Activated CD4-positive, alpha-beta T cell treated with anti-CD3 and anti-CD28 coated beads, Interleukin-2, Interleukin-6, amounts not matched to agents 100 ng/mL and 50 ng/mL, durations not matched to agents 16 hours and 8 hours (primary cell): ENCODE measurements around the gene HAUS7.
"Not testable (repeated sequence)": the region's sequence is repeated elsewhere in the genome, so short reads cannot be mapped to it uniquely, and the experiment has no call there.

Experiments used
- DNase-seq: peaks from one replicate; pipeline ENCODE4 v3.0.0-alpha.2; 2020

Gene HAUS7

GRCh38 chrX:153406903-153407302 is 63.5 kb downstream of the HAUS7 start:
- no peak for DNase-seq

DNA sequence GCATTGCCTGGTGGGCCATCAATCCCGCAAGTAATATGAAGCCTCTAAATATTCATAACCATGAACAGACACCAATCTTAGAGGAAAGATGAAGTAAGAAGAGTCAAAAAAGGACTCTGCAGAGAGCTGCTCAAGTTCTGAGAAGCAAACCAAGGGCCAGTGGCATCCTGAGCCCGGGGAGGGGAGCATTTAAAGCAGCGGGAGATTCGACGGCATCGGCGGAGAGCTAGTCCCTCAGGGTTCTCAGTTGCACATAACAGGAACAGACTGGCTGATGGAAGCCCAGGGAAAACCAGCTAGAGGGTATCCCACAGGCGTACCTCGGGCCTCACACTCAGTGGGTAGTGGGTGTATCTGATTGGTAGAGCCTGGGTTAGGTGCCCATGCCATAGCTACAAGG is 64.4 kb downstream of the HAUS7 start:
- no peak for DNase-seq

DNA sequence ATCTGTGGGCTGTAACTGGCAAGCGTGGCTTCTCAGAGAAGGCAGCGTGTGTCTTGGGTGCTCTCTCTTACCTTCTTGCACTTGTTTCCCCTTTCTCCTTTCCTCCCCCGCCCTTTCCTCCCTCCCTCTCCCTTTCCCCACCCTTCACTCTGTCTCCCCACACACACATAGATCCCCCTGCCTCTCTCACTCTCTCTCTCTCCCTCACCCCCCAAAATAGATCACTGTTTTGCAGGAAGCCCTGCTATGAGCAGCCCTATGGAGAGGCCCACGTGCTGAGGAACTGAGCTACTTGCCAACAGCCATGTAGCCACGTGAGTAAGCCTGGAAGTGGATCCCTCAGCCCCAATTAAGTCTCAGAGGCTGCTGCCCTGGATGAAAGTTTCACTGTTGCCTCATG is 65.0 kb downstream of the HAUS7 start:
- no peak for DNase-seq

DNA sequence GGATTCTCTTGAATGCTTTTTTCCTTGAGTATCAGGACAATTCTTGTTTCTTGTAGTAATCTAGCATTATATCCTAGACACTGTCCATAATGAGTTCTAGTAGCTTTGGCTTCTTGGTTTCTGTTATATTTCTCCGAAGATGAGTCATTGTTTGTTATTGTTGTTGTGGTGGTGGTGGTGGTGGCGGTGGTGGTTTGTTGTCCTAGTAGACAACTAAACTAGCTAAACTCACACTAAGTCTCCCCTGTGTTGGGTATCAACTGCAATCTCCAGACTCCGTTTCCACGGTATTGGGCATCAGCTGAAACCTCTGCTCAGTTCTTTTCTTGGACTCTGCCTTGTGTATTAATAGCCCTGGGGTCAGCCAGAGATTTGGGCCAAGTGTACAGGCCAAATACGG is 66.0 kb downstream of the HAUS7 start:
- DNase-seq: not testable (repeated sequence)

GRCh38 chrX:153401133-153401764 is 69.1 kb downstream of the HAUS7 start, which contains the start of gene PNMA6E:
Gene PNMA6E (minus strand): TSS chrX:153401350. CDS start chrX:153398849, 2,501 bp downstream.
- DNase-seq: no peak

DNA sequence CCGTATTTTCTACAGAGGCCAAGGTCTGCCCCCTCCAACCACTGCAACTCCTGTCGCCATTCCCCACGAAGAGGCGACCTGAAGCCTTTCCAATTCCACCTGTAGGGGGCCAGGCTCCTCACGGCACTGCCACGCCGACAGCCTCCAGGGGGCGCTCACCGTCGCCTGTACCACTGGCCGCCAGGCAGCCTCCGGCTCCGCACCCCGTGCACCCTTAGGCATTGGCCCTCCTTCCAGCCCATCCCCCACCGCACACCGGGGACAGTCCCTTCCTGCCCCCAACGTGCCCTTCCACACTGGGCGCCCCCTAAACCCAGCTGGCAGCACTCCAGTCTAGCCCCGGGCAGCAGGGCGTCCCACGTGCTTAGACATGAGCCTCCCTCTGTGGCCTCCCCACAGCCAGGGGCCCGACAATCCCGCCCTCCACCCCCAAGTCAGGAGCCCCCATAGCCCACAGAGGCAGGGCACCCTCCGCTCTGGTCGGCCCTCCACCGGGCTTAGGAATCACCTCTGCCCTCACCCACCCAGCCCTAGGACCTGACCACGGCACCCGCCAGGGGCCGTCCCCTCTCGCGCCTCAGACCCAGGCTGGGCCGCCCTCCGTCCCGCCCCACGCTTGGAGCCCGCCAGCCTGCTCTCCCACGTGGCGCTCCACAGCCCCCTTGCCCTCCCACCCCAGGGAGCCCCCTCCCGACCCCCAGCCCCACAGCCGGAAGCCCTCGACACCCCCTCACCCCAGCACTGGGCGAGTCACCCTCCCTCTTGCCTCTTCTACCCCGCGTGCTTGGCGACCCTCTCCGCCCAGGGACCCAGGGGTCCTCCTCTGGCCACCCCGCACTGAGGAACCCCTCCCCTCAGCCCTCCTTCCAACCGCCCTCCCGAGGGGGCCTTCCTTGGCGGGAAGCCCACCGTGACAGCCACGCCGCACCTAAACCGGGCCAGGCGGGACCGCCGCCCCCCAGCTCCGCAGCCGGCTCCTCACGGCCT is 69.9 kb downstream of the HAUS7 start:
- peak; percentile 72 for DNase-seq

GRCh38 chrX:153398275-153398960 is 72.0 kb downstream of the HAUS7 start:
- DNase-seq: no peak
